ENCODE results near the gene ELAC2.
"Not testable (repeated sequence)": the region's sequence is repeated elsewhere in the genome, so short reads cannot be mapped to it uniquely, and the experiment has no call there.

Gene ELAC2

DNA sequence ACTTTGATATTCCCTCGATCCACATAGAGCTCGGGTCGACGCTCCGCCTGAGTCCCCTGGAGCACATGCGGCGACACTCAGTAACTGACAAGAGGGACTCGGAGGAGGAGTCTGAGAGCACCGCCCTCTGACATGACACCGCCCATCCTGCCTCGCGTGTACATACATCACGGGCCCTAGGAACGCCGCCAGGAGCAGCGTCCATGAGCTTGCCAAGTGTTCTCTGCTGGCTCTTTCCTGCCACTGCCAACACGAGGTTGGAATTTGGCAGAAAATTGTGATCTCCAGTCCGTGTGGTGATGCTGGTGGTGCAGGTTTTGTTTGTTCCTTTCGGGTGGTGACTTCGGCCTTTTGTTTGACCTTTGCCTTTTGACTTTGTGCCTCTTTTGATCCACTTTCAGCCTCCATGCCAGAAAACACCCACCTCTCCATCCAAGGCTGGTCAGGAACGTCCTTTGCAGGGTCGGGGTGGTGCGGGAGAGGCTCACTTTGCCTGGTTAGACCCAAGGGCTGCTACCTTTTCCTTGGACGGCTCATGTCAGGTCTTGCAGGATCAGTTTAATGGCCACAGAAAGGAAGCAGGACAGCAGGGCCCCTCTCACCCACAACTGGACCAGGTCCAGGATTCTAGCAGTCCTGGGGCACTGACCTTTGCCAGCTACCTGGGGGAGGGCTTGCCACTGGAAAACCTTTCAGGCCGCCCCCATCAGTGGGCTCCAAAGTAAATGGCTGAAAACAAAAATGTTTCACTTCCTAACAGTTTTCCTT lies 27.6 kb downstream of the ELAC2 start:
- DNase-seq (ENCODE audit: low read depth), result no peak

- DNase-seq (ENCODE audit: low read depth), result no peak
Measured at GRCh38 chr17:12987120-12987519, 30.7 kb downstream of the ELAC2 start.

DNA sequence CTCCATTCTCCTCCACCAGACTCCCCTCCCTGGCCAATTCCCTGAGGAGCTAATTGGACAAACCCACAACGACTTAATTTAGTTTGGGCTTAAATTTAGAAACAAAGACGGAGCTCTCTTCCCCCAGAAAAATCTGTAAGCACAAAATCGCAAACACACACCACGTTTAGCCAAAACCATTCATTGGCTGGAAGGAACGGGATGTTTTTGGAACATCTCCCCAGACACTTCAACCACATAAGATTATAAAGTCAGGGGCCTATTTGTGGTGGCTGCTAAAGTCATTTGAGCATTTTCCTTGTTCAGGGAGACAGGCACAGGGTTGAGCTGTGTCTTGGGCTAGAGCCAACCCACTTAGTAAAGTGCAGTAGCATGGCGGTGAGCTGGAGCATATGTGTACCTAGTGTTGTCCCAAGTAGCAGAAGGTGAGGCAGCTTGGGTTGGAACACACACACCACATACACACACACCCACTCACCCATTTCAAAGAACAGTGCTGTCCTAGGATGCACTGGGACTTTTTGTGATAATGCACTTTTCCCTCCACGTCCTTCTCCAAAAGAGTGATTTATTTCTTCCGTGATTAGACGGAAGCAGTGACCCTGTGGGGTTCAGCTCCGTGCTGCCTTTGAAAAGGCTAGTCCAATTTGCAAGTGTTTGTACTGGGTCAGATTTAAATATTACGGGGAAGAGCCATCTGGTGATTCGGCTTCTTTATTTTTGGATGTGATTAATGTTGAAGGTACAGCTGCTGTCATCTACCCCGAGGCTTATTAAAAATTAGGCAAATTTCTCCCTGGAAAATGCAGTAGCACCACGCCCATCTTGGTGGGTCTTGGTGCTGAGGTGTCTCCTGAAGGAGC lies 32.2 kb downstream of the ELAC2 start:
- no peak for DNase-seq (ENCODE audit: low read depth)

GRCh38 chr17:12983991-12984884 lies 33.6 kb downstream of the ELAC2 start:
- no peak for DNase-seq (ENCODE audit: low read depth)

GRCh38 chr17:12982224-12982623 lies 35.6 kb downstream of the ELAC2 start:
- no peak for DNase-seq (ENCODE audit: low read depth)

- no peak for DNase-seq (ENCODE audit: low read depth)
Measured at GRCh38 chr17:12979826-12980500, 37.9 kb downstream of the ELAC2 start.

DNA sequence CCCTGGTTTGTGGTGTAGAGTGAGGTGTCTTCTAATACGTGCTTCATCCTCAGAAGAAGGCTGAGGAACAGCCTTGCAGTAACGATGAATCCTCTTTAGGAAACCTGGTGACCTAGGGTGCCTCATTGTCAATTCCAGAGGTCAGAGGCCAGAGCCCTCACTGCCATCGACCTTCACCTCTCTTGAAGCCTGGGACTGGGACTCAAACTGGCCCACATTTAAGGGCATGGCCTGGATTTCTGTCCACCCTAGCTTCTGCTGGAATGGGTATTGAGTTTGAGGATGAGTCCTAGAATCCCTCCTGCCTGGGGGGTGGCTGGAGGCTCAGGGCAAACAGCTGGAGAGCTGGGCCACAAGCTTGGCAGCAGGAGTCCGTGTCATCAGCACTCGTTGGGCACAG lies 38.6 kb downstream of the ELAC2 start:
- no peak for DNase-seq (ENCODE audit: low read depth)

- not testable (repeated sequence) for DNase-seq (ENCODE audit: low read depth)
Measured at GRCh38 chr17:12978787-12979186, 39.0 kb downstream of the ELAC2 start.

DNA sequence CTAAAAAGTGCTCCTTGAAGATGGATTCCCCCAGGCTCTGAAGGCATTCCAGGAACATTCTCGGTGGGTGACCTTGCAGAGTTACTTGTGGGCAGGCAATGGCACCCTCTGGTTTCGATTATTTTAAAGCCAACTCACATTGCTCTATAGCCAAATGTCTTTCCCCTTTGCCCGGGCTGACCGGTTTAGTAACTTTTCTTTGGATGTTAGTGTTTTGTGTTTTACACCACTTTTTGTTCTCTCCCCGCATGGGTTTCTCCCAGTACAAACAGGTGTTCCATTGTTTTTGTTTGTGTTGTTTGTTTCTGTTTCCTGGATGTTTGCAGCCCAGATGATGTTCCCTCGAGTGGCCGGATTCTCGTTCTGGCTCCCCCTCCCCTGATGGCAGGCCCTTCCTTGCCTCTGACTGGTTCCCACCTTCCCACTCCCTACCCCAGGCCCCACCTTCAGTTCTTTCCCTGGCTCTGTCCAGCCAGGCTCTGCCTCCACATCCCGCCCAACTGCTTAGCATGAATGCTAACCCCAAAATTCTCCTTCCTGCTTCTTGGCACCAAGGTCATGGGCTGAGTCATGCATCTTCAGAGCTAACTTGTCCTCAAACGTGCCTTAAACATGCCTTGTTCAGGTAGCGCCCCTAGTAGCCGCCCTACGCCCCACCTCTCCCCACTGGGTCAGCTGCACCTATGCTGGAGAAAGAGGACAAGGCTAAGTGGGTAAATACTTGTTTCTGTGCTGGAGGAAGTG lies 40.6 kb downstream of the ELAC2 start:
- no peak for DNase-seq (ENCODE audit: low read depth)

- no peak for DNase-seq (ENCODE audit: low read depth)
Measured at GRCh38 chr17:12974005-12974531, 43.8 kb downstream of the ELAC2 start.

- no peak for DNase-seq (ENCODE audit: low read depth)
Measured at GRCh38 chr17:12973496-12974004, 44.3 kb downstream of the ELAC2 start.

- no peak for DNase-seq (ENCODE audit: low read depth)
Measured at GRCh38 chr17:12967962-12968361, 49.9 kb downstream of the ELAC2 start.

- no peak for DNase-seq (ENCODE audit: low read depth)
Measured at GRCh38 chr17:12966413-12966812, 51.4 kb downstream of the ELAC2 start.

DNA sequence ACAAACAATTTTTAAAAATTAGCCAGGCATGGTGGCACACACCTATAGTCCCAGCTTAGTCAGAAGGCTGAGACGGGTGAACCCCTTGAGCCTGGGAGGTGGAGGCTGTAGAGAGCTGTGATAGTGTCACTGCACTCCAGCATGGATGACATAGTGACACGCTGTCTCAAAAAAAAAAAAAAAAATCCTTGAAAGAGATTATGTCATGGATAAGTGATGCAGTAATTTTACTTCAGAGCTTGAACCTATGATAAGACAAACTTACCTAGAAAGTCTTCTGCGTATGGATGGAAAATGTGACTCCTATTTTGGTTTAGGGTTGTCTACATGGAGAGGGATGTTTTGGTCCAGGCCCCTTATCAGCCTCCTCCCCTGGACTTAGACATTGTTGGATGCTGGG lies 51.8 kb downstream of the ELAC2 start:
- DNase-seq (ENCODE audit: low read depth), result no peak

DNA sequence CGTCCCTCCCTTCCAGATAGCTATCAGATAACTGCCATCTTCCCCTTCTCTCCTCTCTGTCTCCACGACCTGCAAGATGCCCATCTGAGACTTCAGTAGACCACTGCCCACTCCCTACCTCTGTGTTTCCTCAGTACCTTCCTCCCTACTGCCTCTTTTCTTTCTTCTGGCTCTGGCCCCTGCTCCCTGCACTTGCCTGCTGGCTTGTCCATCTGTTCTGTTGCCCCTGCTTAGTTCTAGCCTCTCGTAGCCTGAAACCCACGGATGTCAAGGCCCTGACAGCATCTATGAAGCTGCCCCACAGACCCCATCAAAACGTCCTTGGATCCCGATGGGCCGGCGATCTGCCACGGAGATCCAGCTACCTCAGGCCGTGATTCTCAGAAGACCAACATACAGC lies 53.0 kb downstream of the ELAC2 start:
- DNase-seq (ENCODE audit: low read depth), result no peak

GRCh38 chr17:12964162-12964561 lies 53.7 kb downstream of the ELAC2 start:
- DNase-seq (ENCODE audit: low read depth), result no peak

- no peak for DNase-seq (ENCODE audit: low read depth)
Measured at GRCh38 chr17:12963505-12963904, 54.3 kb downstream of the ELAC2 start.

DNA sequence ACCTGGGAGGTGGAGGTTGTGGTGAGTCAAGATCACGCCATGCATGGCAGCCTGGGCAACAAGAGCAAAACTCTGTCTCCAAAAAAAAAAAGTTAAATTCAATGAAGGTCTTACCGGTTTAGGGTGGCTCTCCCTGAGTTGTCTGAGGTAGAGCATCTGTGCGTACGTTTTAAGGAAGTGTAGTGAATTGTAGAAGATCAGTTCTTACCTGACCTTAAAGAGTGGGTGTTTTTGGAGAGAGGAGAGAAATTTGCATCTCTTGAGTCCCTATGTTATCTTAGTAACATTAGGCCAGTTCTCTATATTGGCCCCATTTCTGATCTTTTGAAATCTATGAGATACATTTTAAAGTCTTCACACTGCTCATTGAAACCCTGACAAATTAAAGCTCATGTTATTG lies 56.2 kb downstream of the ELAC2 start:
- no peak for DNase-seq (ENCODE audit: low read depth)

DNA sequence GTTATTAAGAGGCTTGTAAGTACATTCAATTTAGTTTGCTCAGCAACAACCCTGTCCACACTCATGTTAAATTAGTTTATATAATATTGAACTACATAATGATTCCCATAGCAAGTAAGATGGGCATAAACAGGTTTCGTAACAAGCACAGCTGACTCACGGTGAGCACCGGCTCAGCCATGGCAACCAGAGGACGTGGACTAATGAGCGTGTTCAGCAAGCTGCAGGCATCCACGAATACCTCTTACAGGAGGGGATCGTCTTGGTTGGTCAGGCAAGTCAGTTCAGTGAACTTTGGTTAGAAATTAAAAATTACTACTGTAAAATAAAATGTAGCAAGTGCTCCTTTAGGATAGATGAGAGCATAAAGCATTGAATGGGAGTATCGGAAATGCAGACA lies 58.4 kb downstream of the ELAC2 start:
- no peak for DNase-seq (ENCODE audit: low read depth)

GRCh38 chr17:12958786-12959185 lies 59.0 kb downstream of the ELAC2 start:
- no peak for DNase-seq (ENCODE audit: low read depth)

DNA sequence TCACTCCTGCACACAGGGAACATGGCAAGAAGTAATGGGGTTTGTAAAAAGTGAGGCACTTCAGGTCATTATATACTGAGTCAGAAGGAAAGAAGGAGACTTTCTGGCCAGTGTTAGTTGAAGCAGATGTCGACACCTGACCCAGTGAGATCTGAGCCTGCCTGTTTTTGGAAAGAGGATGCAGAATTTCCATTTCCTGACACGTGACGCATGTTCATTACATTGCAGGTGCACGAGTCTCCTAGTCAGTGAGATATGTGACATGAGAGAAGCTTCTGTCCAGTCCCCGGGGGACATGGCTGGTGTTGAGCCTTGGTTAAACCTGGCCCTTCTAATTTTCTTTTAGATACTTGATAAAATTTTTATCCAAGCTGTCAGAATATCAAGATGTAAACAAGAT lies 62.3 kb downstream of the ELAC2 start:
- no peak for DNase-seq (ENCODE audit: low read depth)
